ENCODE measurements around the gene OR4N2. TPM values are rescaled to one million over a fixed set of nuclear protein-coding genes. Genes with fewer than 3 reads are reported as not detected.
"Not testable (repeated sequence)": the region's sequence is repeated elsewhere in the genome, so short reads cannot be mapped to it uniquely, and the experiment has no call there.

OR4N2 gene, protein sequence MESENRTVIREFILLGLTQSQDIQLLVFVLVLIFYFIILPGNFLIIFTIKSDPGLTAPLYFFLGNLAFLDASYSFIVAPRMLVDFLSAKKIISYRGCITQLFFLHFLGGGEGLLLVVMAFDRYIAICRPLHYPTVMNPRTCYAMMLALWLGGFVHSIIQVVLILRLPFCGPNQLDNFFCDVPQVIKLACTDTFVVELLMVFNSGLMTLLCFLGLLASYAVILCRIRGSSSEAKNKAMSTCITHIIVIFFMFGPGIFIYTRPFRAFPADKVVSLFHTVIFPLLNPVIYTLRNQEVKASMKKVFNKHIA
- total RNA-seq, result not detected

DNA sequence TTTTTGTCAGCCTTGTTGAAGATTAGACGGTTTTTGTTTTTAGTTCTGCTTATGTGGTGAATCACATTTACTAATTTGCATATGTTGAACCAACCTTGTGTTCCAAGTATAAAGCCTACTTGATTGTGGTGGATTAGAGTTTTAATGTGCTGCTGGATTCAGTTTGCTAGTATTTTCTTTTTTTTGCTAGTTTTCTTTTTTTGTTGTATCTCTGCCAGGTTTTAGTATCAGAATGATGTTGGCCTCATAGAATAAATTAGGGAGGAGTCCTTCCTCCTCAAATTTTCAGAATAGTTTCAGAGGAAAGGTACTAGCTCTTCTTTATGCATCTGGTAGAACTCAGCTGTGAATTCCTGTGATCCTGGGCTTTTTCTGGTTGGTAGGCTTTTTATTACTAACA is at the start of gene OR4N2:
TSS of gene OR4N2 (plus strand) at position 301 of the 400 bp plus-strand sequence. CDS start 23,679 bp downstream, outside the sequence.
- H3K9me3 Mint-ChIP-seq; H3K4me3 Mint-ChIP-seq; DNase-seq; H3K36me3 Mint-ChIP-seq (ENCODE audit: insufficient read depth in 2 of 2); H3K4me1 Mint-ChIP-seq (ENCODE audit: low read depth); H3K27me3 Mint-ChIP-seq (ENCODE audit: low read depth); H3K27ac Mint-ChIP-seq; ATAC-seq (replicated peaks in 1 of 2): not testable (repeated sequence)

DNA sequence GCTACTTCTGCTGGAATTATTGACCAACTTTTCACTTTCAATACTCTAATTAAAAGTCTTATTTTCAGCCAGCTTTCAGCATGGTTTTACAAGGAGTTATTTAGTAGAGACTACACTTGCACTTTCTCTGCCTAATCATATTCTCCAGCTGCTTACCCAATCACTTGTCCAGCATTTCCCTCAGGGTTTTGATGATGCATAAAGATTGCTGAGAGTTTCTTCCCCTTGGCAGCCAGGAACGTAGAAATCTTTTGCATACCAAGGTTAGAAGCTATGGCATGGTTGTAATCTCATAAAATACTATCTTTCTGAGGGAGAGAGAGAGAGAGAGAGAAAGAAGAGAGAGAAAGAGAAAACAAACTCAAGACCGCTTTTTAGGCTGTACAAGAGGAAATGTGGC is 49.4 kb upstream of the OR4N2 start:
- no peak overlapping the region for H3K4me3 Mint-ChIP-seq
- no peaks in the 10 kb centered on the region for H3K4me1 Mint-ChIP-seq (ENCODE audit: low read depth)
- H3K9me3 Mint-ChIP-seq, result no peaks in the 10 kb centered on the region
- no peak overlapping the region for H3K27ac Mint-ChIP-seq
- ATAC-seq (replicated peaks in 1 of 2) (no peak), DNase-seq (no peak)
- no peaks in the 10 kb centered on the region for H3K36me3 Mint-ChIP-seq (ENCODE audit: insufficient read depth in 2 of 2)
- H3K27me3 Mint-ChIP-seq (ENCODE audit: low read depth), result no peaks in the 10 kb centered on the region

DNA sequence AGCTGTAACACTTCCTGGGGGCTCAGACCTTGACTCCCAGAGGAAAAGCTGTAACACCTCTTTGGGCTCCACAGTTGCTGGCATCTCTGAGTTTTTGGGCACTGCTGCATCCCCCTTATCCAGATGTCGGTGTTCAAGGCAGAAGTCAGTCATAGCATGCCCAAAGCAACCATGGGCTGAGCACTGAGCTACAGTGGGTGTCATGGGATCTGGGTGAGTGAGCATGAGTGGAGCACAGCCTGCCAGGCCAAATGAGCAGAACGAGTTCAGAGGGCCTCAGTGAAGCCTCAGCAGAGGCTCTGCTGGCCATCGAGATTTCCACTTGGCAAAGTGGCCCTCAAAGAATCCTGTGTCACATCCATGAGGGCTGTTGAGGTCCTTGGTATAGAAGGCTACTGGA is 32.1 kb upstream of the OR4N2 start:
- H3K36me3 Mint-ChIP-seq (ENCODE audit: insufficient read depth in 2 of 2); ATAC-seq (replicated peaks in 1 of 2); H3K4me1 Mint-ChIP-seq (ENCODE audit: low read depth); H3K27ac Mint-ChIP-seq; DNase-seq; H3K27me3 Mint-ChIP-seq (ENCODE audit: low read depth); H3K4me3 Mint-ChIP-seq: not testable (repeated sequence)
- H3K9me3 Mint-ChIP-seq, result peaks cover 7 to 10% of the 10 kb centered on the region in 2 donors

DNA sequence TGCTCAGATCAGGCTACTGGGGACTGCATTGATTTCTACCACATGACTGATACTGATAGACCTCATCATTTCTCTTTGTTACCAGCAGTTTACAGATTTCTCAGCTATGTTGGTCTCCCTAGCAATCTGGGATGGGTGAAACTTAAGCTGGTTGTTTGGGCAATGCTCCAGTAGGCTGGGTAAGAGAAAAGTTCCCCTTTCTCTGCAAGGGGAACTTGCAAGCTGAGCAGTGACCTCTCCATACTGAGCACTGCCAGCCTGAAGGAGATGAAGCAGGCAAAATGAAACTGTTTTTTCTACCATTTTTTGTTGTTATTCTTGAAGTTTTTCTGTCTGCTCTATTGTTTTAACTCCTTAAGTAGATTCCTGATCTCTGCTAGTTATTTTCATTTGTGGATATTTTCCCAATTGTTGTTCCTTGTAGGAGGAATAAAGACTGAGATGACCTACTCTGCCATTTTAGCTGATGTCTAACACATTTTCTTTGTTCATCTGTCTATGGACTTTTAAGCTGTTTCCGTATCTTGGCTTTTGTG is 31.6 kb upstream of the OR4N2 start:
- Mint-ChIP-seq H3K27me3 (ENCODE audit: low read depth) (no peaks in the 10 kb centered on the region), H3K36me3 (ENCODE audit: insufficient read depth in 2 of 2) (no peaks in the 10 kb centered on the region), H3K9me3 (peaks cover 7 to 10% of the 10 kb centered on the region in 2 donors), H3K4me1 (ENCODE audit: low read depth) (no peaks in the 10 kb centered on the region), H3K4me3 (no peak overlapping the region), H3K27ac (no peak overlapping the region)
- DNase-seq, result no peak
- ATAC-seq (replicated peaks in 1 of 2), result no peak

DNA sequence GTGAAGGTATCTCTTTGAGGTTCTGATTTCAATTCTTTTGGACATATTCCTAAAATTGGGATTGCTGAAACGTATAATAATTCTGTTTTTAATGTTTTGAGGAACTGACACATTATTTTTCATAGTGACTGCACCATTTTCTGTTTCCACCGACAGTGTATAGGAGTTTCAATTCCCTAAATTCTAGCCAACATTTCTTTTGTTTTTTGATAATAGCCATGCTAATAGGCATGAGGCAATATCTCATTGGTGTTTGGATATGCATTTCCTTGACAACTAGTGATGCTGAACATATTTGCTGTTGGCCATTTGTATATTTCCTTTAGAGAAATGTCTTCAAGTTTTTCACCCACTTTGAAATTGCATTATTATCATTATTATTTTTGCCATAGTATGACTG is 31.1 kb upstream of the OR4N2 start:
- H3K27ac Mint-ChIP-seq; DNase-seq; H3K27me3 Mint-ChIP-seq (ENCODE audit: low read depth); ATAC-seq (replicated peaks in 1 of 2); H3K36me3 Mint-ChIP-seq (ENCODE audit: insufficient read depth in 2 of 2); H3K4me3 Mint-ChIP-seq; H3K4me1 Mint-ChIP-seq (ENCODE audit: low read depth): not testable (repeated sequence)
- H3K9me3 Mint-ChIP-seq, result peaks cover 7 to 10% of the 10 kb centered on the region in 2 donors

DNA sequence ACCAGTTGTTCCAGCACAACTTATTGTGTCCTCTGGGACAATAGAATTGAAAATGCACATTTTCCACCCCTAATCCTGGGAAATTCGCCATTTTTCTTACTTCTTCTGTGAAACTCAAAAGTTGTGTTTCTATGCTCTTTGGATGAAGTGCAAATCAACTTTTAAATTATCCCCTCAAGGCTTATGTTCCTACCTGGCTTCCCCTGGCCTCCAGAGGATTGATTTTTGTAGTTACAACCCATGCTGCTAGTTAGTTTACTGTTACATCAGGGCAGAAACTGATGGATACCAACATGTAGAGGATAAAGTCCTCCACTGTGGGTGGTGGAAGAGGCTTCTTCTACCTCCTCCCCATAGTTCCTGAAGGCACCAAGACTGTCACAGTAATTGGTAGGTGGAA is 30.4 kb upstream of the OR4N2 start, which contains the start of gene OR4M1:
TSS of gene OR4M1 (plus strand) at position 301 of the 400 bp plus-strand sequence. CDS start 6,819 bp downstream, outside the sequence.
- not testable (repeated sequence) for H3K4me3 Mint-ChIP-seq; H3K27me3 Mint-ChIP-seq (ENCODE audit: low read depth); ATAC-seq (replicated peaks in 1 of 2); H3K36me3 Mint-ChIP-seq (ENCODE audit: insufficient read depth in 2 of 2); H3K4me1 Mint-ChIP-seq (ENCODE audit: low read depth); H3K27ac Mint-ChIP-seq; DNase-seq
- H3K9me3 Mint-ChIP-seq, result peaks cover 7 to 10% of the 10 kb centered on the region in 2 donors

GRCh38 chr14:19775587-19775986 is 28.0 kb upstream of the OR4N2 start:
- DNase-seq, result no peak

DNA sequence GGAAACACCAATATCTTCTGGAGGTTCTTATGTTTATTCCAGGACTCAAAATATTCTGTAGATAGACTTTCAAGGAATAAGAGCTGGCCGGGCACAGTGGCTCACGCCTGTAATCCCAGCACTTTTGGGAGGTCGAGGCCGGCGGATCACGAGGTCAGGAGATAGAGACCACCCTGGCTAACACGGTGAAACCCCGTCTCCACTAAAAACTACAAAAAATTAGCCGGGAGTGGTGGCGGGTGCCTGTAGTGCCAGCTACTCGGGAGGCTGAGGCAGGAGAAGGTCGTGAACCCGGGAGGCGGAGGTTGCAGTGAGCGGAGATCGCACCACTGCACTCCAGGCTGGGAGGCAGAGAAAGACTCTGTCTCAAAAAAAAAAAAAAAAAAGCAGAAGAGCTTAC is 17.7 kb upstream of the OR4N2 start:
- not testable (repeated sequence) for DNase-seq; H3K4me1 Mint-ChIP-seq (ENCODE audit: low read depth); H3K27ac Mint-ChIP-seq; H3K9me3 Mint-ChIP-seq; H3K27me3 Mint-ChIP-seq (ENCODE audit: low read depth); ATAC-seq (replicated peaks in 1 of 2); H3K4me3 Mint-ChIP-seq; H3K36me3 Mint-ChIP-seq (ENCODE audit: insufficient read depth in 2 of 2)

More at GRCh38 chr14:19775587-19775986, 28.0 kb upstream of the OR4N2 start:
- no peaks in the 10 kb centered on the region for H3K36me3 Mint-ChIP-seq (ENCODE audit: insufficient read depth in 2 of 2)
- H3K4me1 Mint-ChIP-seq (ENCODE audit: low read depth), result no peaks in the 10 kb centered on the region
- H3K4me3 Mint-ChIP-seq, result no peak overlapping the region
- ATAC-seq (replicated peaks in 1 of 2), result no peak
- H3K9me3 Mint-ChIP-seq, result peaks cover 6 to 7% of the 10 kb centered on the region in 2 donors
- H3K27me3 Mint-ChIP-seq (ENCODE audit: low read depth), result no peaks in the 10 kb centered on the region
- no peak overlapping the region for H3K27ac Mint-ChIP-seq

- H3K27ac Mint-ChIP-seq; H3K4me3 Mint-ChIP-seq; H3K36me3 Mint-ChIP-seq (ENCODE audit: insufficient read depth in 2 of 2); ATAC-seq (replicated peaks in 1 of 2); H3K27me3 Mint-ChIP-seq (ENCODE audit: low read depth); DNase-seq; H3K4me1 Mint-ChIP-seq (ENCODE audit: low read depth); H3K9me3 Mint-ChIP-seq: not testable (repeated sequence)
Measured at GRCh38 chr14:19787318-19787717, 16.3 kb upstream of the OR4N2 start.

DNA sequence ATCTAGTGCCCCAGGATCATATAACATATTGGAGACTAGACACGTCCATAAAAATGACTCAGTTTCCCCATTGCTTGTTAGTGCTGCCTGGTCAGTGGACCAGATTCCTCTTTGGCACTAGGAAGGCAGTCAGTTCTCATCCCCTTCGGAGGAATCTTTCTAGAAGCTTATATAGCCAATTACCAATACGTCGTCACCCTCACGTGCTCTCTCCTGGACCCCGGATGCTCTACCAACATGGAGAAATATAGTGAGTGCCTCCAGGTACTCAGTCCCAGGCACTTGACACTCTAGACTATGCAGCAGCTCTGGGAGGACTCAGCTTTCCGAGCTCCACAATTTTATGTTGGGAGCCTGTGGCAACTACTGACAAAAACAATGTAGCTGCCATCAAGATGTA is 15.4 kb upstream of the OR4N2 start:
- H3K27me3 Mint-ChIP-seq (ENCODE audit: low read depth); H3K4me3 Mint-ChIP-seq; H3K9me3 Mint-ChIP-seq; H3K36me3 Mint-ChIP-seq (ENCODE audit: insufficient read depth in 2 of 2); H3K27ac Mint-ChIP-seq; ATAC-seq (replicated peaks in 1 of 2); DNase-seq; H3K4me1 Mint-ChIP-seq (ENCODE audit: low read depth): not testable (repeated sequence)

GRCh38 chr14:19796520-19797108 is 7.0 kb upstream of the OR4N2 start:
- DNase-seq; H3K4me1 Mint-ChIP-seq (ENCODE audit: low read depth); H3K27ac Mint-ChIP-seq; H3K36me3 Mint-ChIP-seq (ENCODE audit: insufficient read depth in 2 of 2); H3K27me3 Mint-ChIP-seq (ENCODE audit: low read depth); H3K9me3 Mint-ChIP-seq; ATAC-seq (replicated peaks in 1 of 2); H3K4me3 Mint-ChIP-seq: not testable (repeated sequence)

GRCh38 chr14:19799880-19800279 is 3.7 kb upstream of the OR4N2 start:
- Mint-ChIP-seq H3K36me3 (ENCODE audit: insufficient read depth in 2 of 2) (no peaks in the 10 kb centered on the region), H3K4me3 (no peak overlapping the region)
- ATAC-seq (replicated peaks in 1 of 2), result no peak

GRCh38 chr14:19800282-19801117 is 3.1 kb upstream of the OR4N2 start:
- H3K36me3 Mint-ChIP-seq (ENCODE audit: insufficient read depth in 2 of 2), result no peaks in the 10 kb centered on the region
- no peak overlapping the region for H3K27ac Mint-ChIP-seq
- ATAC-seq (replicated peaks in 1 of 2) (no peak), DNase-seq (no peak)
- no peak overlapping the region for H3K4me3 Mint-ChIP-seq
- no peaks in the 10 kb centered on the region for H3K27me3 Mint-ChIP-seq (ENCODE audit: low read depth)
- peaks cover 0 to 1% of the 10 kb centered on the region in 2 donors for H3K9me3 Mint-ChIP-seq
- H3K4me1 Mint-ChIP-seq (ENCODE audit: low read depth), result no peaks in the 10 kb centered on the region

More at GRCh38 chr14:19799880-19800279, 3.7 kb upstream of the OR4N2 start:
- no peaks in the 10 kb centered on the region for H3K27me3 Mint-ChIP-seq (ENCODE audit: low read depth)
- DNase-seq, result no peak
- H3K9me3 Mint-ChIP-seq, result peaks cover 0 to 1% of the 10 kb centered on the region in 2 donors
- no peak overlapping the region for H3K27ac Mint-ChIP-seq
- H3K4me1 Mint-ChIP-seq (ENCODE audit: low read depth), result no peaks in the 10 kb centered on the region

All from activated T-cell treated with anti-CD3 and anti-CD28 coated beads, Interleukin-2, amount 50 U/mL, for 72 hours (primary cell).